HG02970 (cell line): ENCODE data around the gene SUN3.
"Not testable (repeated sequence)": the region's sequence is repeated elsewhere in the genome, so short reads cannot be mapped to it uniquely, and the experiment has no call there.

Experiments used
- ATAC-seq: cut with Tn5 transposase; IDR thresholded peaks from one replicate; pipeline ENCODE4 v1.9.1; 2021; ENCODE audit warnings: mild to moderate bottlenecking, moderate library complexity, moderate number of reproducible peaks; ENCODE audit not compliant: unreplicated experiment, low FRiP score

SUN3 gene

DNA sequence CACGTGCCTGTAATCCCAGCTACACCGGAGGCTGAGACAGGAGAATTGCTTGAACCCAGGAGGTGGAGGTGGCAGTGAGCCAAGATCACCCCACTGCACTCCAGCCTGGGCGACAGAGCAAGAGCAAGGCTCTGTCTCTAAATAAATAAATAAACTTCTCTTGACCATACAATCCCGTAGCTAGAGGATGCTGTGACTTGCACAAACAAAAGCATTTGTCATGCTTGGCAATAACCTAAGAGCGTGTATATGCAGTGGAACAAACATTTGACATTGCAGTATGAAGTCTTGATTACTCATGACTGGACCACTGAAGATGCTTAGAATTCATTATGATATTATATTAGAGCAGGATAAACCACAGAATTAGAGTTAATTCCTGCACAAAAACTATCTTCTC, 5.0 kb upstream of the SUN3 start:
- no peak for ATAC-seq

GRCh38 chr7:48031111-48031510, 2.2 kb upstream of the SUN3 start:
- no peak for ATAC-seq

GRCh38 chr7:48025624-48026023, 3.3 kb downstream of the SUN3 start:
- no peak for ATAC-seq

DNA sequence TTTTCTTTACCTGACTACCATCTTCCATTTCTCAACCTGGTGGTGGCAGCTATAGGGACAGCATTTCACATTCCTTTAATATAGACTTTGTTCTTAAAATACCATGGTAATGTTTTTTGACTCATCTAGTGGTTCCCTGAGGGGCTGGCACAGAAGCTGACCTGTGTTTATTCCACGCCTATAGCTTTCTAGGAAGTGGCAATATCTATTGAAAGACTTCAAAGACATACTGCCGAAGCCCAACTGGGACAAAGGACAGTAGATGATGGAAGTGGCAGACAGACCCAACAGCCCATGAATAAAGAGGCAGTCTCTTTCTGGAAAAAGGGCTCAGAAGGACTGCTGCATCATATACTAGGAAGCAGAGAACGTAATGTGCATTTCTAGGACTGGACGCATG, 11.2 kb downstream of the SUN3 start:
- no peak for ATAC-seq

DNA sequence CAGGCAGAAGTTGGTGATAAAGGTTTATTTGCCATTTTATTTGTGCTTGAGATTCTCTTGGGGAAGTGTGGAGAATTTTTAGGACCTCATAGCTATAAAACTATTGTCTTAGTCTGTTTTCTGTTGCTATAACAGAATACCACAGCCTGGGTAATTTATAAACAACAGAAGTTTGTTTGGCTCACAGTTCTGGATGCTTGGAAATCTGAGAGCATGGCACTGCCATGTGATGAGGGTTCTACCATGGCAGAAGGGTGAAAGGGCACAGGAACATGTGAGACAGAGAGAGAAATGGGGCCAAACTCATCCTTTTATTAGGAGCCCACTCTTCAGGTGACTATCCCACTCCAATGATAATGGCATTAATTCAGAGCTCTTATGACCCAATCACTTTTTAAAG, 12.3 kb downstream of the SUN3 start:
- ATAC-seq: no peak

- ATAC-seq: no peak
Observed at GRCh38 chr7:48011951-48012350, 17.0 kb downstream of the SUN3 start.

- ATAC-seq: no peak
Observed at GRCh38 chr7:48011323-48011722, 17.6 kb downstream of the SUN3 start.

DNA sequence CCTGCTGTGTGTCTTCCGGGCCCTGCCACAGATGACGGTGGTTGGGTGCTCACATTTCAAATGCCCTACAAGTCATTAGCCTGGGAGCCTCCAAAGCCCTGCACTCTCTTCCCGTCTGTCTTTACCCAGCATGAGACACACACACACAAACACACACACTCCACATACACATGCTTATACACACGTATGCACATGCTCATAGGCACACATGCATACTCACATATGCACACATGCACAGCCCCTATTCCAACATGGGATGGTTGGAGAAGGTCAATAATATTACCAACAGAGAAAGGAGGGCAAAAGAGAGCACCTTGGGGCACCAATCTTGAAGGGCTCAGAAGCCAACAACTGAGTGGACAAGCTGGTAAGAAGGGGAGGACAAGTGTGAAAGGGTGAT, 19.0 kb downstream of the SUN3 start:
- no peak for ATAC-seq

GRCh38 chr7:48009257-48009656, 19.6 kb downstream of the SUN3 start:
- ATAC-seq: no peak

- ATAC-seq: no peak
Observed at GRCh38 chr7:48006866-48007265, 22.0 kb downstream of the SUN3 start.

DNA sequence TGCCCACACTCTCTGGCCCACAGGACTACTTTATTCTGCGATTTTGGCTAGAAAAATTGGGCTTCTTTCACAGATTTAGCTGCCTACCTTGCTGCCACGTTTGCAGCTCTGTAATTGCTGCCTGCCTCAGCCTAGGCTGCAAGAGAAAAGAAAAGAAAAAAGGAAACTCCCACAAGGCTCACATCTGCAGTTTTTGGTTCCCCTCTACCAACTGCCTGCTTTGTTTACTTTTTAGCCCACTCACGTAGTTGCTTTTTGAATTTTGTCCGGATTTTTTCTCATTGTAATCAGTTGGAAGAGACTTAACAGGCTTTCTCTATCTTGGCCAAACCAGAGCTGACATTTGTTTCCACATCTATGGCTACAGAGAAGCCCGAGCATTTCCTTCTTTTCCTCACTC, 24.3 kb downstream of the SUN3 start:
- no peak for ATAC-seq

DNA sequence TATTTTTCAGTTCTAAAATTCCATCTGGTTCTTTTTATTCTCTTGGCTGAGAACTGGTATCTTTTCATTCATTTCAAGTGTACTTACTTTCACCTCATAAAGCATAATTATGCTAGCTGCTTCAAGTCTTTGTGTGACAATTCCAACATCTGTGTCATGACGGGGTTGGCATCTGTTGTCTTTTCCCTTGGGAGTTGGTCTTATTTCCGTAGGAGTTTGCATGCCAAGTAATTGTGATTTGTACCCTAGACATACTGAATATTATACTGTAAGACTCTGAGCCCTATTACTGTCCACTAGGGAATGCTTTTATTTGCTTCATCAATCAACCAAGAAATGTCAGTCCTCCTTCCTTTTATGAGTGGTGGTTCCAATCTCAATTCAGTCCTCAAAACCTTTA, 24.9 kb downstream of the SUN3 start:
- no peak for ATAC-seq

DNA sequence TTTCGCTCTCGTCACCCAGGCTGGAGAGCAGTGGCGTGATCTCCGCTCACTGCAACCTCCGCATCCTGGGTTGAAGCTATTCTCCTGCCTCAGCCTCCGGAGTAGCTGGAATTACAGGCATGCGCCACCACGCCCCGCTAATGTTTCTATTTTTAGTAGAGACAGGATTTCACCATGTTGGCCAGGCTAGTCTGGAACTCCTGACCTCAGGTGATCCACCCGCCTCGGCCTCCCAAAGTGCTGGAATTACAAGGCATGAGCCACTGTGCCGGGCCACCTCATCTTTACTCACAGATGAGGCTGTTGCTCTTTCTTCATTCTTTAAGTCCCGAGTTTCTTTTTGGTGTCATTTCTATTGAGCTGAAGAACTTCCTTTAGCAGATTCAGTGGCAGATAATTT, 28.7 kb downstream of the SUN3 start:
- ATAC-seq: not testable (repeated sequence)

DNA sequence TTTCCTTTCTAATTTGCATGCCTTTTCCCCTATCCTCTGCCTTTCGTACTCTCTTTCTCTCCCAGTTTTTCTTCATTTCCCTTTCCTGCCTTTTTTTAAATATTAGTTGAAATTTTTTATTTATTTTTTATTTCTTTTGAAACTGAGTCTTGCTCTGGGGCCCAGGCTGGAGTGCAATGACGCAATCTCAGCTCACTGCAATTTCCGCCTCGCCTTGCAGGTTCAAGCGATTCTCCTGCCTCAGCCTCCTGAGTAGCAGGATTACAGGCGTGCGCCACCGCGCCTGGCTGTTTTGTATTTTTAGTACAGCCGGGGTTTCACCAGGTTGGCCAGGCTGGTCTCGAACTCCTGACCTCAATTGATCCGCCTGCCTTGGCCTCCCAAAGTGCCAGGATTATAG, 29.5 kb downstream of the SUN3 start:
- ATAC-seq: no peak

GRCh38 chr7:47992446-47992845, 36.5 kb downstream of the SUN3 start:
- no peak for ATAC-seq

DNA sequence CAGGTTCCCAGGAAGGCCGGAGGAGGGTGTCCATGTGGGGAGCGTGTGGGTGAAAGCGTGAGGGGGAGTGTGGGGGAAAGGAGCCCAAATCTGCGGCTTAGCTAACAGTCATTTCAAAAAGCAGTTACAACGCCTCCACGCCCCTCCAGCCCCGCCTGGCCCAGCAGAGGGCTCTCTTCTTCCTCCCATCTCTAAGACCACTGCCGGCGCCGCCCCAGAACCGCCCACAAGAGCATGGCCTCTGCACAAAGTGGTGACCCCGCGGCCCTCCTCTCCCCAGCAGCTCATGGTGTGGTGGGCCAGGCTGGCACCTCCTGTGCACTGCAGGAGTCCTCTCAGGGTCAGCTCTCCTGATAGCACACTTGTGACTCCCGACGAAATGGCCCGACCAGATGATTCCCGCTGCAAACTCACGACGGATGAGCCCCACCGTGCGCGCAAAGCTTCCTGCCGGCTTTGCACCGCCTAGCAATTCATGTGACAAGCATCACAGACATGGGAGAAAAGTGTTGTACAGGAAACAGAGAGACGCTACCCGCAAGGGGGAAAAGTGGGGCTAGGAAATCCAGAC, 37.1 kb downstream of the SUN3 start:
- ATAC-seq: peak; percentile 96

GRCh38 chr7:47991270-47991669, 37.6 kb downstream of the SUN3 start:
- ATAC-seq: no peak

GRCh38 chr7:47990592-47990991, 38.3 kb downstream of the SUN3 start:
- ATAC-seq: no peak

DNA sequence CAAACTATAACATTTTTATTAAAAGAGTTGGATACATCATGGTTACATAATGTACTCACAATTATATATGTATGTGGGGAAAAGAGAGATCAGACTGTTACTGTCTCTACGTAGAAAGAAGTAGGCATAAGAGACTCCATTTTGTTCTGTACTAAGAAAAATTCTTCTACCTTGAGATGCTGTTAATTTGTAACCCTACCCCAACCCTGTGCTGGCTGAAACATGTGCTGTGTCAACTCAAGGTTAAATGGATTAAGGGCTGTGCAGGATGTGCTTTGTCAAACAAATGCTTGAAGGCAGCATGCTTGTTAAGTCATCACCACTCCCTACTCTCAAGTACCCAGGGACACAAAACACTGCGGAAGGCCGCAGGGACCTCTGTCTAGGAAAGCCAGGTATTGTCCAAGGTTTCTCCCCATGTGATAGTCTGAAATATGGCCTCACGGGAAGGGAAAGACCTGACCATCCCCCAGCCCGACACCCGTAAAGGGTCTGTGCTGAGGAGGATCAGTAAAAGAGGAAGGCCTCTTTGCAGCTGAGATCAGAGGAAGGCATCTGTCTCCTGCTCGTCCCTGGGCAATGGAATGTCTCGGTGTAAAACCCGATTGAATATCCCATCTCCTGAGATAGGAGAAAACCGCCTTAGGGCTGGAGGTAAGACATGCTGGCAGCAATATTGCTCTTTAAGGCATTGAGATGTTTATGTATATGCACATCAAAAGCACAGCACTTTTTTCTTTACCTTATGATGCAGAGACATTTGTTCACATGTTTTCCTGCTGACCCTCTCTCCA, 39.1 kb downstream of the SUN3 start:
- not testable (repeated sequence) for ATAC-seq

DNA sequence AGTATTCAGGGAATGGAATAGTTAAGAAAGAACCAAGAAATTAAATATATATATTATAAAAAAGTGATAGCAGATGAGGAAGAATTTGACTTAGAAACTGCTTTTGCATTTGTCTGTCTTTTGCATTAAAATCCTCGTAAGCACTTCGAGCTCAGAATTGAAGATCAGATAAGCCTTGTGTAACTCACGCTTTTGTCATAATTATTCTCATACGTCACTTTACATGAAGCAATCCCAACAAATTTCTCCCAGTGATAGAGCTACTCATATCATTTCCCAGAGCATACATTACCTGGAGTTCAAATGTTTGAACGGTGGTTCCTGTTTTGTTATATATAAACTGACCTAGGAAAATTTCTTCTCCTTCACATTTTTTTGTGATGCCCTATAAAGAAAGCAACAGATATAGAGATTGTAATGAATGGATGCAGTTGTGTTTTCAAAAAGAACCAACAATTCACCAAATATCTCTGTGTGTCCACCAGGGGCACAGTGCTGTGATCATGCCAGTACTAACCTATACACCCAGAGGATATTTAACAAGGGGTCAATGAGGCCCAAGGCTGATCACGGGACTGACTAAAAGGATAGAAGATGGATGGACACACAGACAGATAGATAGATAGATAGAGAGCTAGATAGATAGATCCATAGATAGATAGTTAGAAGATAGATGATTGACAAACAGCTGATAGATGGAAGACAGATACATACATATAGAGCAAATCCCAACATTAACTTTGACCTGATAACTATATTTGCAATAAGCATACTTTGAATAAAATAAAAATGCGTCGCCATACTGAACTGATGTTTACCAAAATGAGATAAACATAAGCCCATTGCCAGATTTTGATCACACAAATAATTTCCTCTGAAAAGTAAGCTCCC, 40.2 kb downstream of the SUN3 start:
- ATAC-seq: no peak

DNA sequence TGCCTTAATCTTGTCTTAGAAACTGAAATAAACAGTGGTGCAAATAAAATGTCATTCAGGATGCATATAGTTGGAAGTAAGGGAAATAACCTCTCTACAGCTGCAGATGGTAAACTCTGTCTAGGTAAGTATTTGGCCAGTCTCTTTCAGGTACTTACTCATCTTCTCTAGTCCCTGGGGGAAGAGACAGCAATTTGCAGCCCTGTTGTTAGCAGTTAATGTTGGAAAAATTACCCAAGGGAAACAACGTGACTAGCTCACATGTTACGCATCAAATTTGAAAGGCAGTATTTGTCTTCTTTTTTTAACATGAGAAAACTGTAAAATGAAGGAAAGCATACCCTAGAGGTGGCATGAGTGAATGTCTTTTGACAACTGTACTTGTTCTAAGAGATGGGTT, 46.3 kb downstream of the SUN3 start:
- no peak for ATAC-seq
